K562 (cell line): ENCODE results near the gene ZNF74. TPM values are rescaled to one million over a fixed set of nuclear protein-coding genes. Genes with fewer than 3 reads are reported as not detected.

Source experiments
- ATAC-seq: fragments of 200-7000 bp; cut with Tn5 transposase; 3 replicates; pipeline ENCODE4 v1.9.1; 2020; ENCODE audit warnings: moderate library complexity
- BruUV-seq: library from RNA; stranded (reverse); fragments of 400-500 nt; replicated peaks from 2 replicates; lab custom pipeline; 2021; lab: Mats Ljungman, UMichigan
- CTCF ChIA-PET: fragments of 300-600 bp; formaldehyde crosslinking; extraction: SDS; loops from one replicate; lab custom pipeline; 2021; ENCODE audit warnings: low intra/inter-chr PET ratio; lab: Yijun Ruan, JAX
- POLR2A ChIA-PET: fragments of 300-600, 350-650 bp; sonication (Branson Sonifier 250); formaldehyde crosslinking; extraction: SDS; loops from one replicate; lab custom pipeline; 2021; ENCODE audit warnings: antibody characterized with exemption, inconsistent platforms; lab: Yijun Ruan, JAX
- DNase-seq, 4 experiments: peaks; one replicate each; pipeline versions ENCODE4 v3.0.0 to v3.0.0-alpha.2; 2011 to 2018; ENCODE audit warnings: low spot score in 3 of 4, mixed read lengths in 3 of 4; ENCODE audit errors: extremely low read depth in 1 of 4
- FAIRE-seq: peaks from 2 replicates; lab custom pipeline; 2011; peaks lifted over from hg19 to GRCh38; lab: Jason Lieb, UNC
- H2AFZ ChIP-seq: 2 replicates; pipeline ENCODE4 v1.6.0; 2011; ENCODE audit warnings: low read depth, low read length, control low read depth, inconsistent platforms
- H3K27ac ChIP-seq: fragments of 200-600 bp; 3 replicates; pipeline ENCODE4 v1.8.0; 2011; ENCODE audit warnings: low read depth, mild to moderate bottlenecking, control low read depth, inconsistent platforms, low read length, moderate library complexity, mixed read lengths; ENCODE audit errors: extremely low read depth
- H3K27me3 ChIP-seq, 2 experiments: fragments of 300-600 bp in 1 of 2; 2 replicates in 1 of 2; 3 replicates in 1 of 2; pipeline versions ENCODE4 v1.6.0 to v1.8.0; 2011; ENCODE audit warnings: inconsistent platforms in 2 of 2, low read length in 2 of 2, mild to moderate bottlenecking in 1 of 2, mixed read lengths in 1 of 2, moderate library complexity in 1 of 2; ENCODE audit not compliant: control insufficient read depth in 2 of 2, insufficient read depth in 2 of 2
- H3K36me3 ChIP-seq: fragments of 300-600 bp; 3 replicates; pipeline ENCODE4 v1.8.0; 2011; ENCODE audit warnings: mild to moderate bottlenecking, low read length, inconsistent platforms; ENCODE audit not compliant: control insufficient read depth, insufficient read depth
- H3K4me1 ChIP-seq, 2 experiments: fragments of 200-600 bp in 1 of 2; replicated peaks in 1 of 2; 2 replicates in 1 of 2; 3 replicates in 1 of 2; pipeline versions ENCODE4 v1.5.1 to v1.8.0; 2011; ENCODE audit warnings: inconsistent platforms in 2 of 2, low read length in 2 of 2, mild to moderate bottlenecking in 1 of 2, mixed read lengths in 1 of 2, moderate library complexity in 1 of 2; ENCODE audit not compliant: control insufficient read depth in 2 of 2, insufficient read depth in 2 of 2
- H3K4me2 ChIP-seq: 2 replicates; pipeline ENCODE4 v1.6.1; 2011; ENCODE audit warnings: low read length, control low read depth, inconsistent platforms, mixed read lengths; ENCODE audit not compliant: insufficient read depth
- H3K4me3 ChIP-seq: fragments of 200-600 bp; sonication (generic), shearing (Covaris generic); 2 replicates; pipeline ENCODE4 v1.5.1; 2016; ENCODE audit warnings: control low read depth, inconsistent platforms
- H3K79me2 ChIP-seq: fragments of 200-600 bp; 3 replicates; pipeline ENCODE4 v1.8.0; 2011; ENCODE audit warnings: low read length, inconsistent platforms; ENCODE audit not compliant: control insufficient read depth, insufficient read depth
- H3K9ac ChIP-seq, 2 experiments: 2 replicates each; pipeline versions ENCODE4 v1.6.0 to v1.6.1; 2011; ENCODE audit warnings: low read depth in 2 of 2, low read length in 2 of 2, control low read depth in 1 of 2, inconsistent platforms in 1 of 2, mild to moderate bottlenecking in 1 of 2, mixed read lengths in 1 of 2; ENCODE audit not compliant: insufficient read depth in 1 of 2
- H3K9me1 ChIP-seq: one replicate; pipeline ENCODE4 v1.6.0; 2011; ENCODE audit warnings: inconsistent platforms, mild to moderate bottlenecking, low read length, moderate library complexity; ENCODE audit not compliant: control insufficient read depth, insufficient read depth
- H3K9me3 ChIP-seq: replicated peaks from 2 replicates; pipeline ENCODE4 v1.5.1; 2011; ENCODE audit warnings: low read depth, low read length, inconsistent platforms; ENCODE audit not compliant: control insufficient read depth, insufficient read depth
- H4K20me1 ChIP-seq: replicated peaks from 2 replicates; pipeline ENCODE4 v1.6.1; 2011; ENCODE audit warnings: low read length, inconsistent platforms, mixed read lengths; ENCODE audit not compliant: control insufficient read depth, insufficient read depth
- CEBPG ChIP-seq, 3 experiments: fragments of 200-800 bp in 1 of 3; sonication (Bioruptor generic) in 1 of 3; sonication (generic) in 1 of 3; formaldehyde crosslinking in 1 of 3; IDR thresholded peaks in 2 of 3; conservative IDR thresholded peaks in 1 of 3; 2 replicates each; pipeline versions ENCODE4 v1.6.1 to v1.8.0; 2016 to 2022; ENCODE audit warnings: missing compliant biosample characterization in 2 of 3, missing genetic modification characterization in 2 of 3, mild to moderate bottlenecking in 1 of 3, missing genetic modification reagents in 1 of 3
- ERF ChIP-seq: fragments of 450-650 bp; formaldehyde crosslinking; IDR thresholded peaks from 2 replicates; pipeline ENCODE4 v1.4.0; 2020; ENCODE audit warnings: mild to moderate bottlenecking, mixed read lengths
- KLF1 ChIP-seq: fragments of 450-650 bp; IDR thresholded peaks from 2 replicates; pipeline ENCODE4 v1.6.1; 2016; ENCODE audit warnings: missing genetic modification characterization, missing compliant biosample characterization
- NFIX ChIP-seq: fragments of 250-450 bp; sonication (Bioruptor Pico); IDR thresholded peaks from 2 replicates; pipeline ENCODE4 v1.4.0; 2020; ENCODE audit warnings: low read depth, mild to moderate bottlenecking, moderate library complexity
- NFYB ChIP-seq: IDR thresholded peaks from 2 replicates; pipeline ENCODE4 v1.6.1; 2011; ENCODE audit warnings: mild to moderate bottlenecking, moderate library complexity; ENCODE audit not compliant: insufficient read length; ENCODE audit errors: extremely low read depth
- RB1 ChIP-seq: fragments of 450-650 bp; IDR thresholded peaks from 2 replicates; pipeline ENCODE4 v1.6.1; 2017; ENCODE audit warnings: low read depth, mild to moderate bottlenecking
- RHOXF2B ChIP-seq: fragments of 250-450 bp; sonication (Bioruptor Pico); conservative IDR thresholded peaks from 2 replicates; pipeline ENCODE4 v1.5.1; 2021
- SIX5 ChIP-seq, 2 experiments: IDR thresholded peaks; 2 replicates each; pipeline ENCODE4 v1.6.1; 2011; ENCODE audit warnings: low read length in 2 of 2, borderline replicate concordance in 1 of 2, low read depth in 1 of 2, mild to moderate bottlenecking in 1 of 2, moderate library complexity in 1 of 2; ENCODE audit not compliant: insufficient read depth in 1 of 2
- TSC22D4 ChIP-seq: fragments of 450-650 bp; IDR thresholded peaks from 2 replicates; pipeline ENCODE4 v1.6.1; 2016; ENCODE audit warnings: missing genetic modification characterization, missing biosample characterization, control low read depth
- ZNF699 ChIP-seq: fragments of 250-450 bp; sonication (Bioruptor Pico); IDR thresholded peaks from 2 replicates; pipeline ENCODE4 v1.8.0; 2021; ENCODE audit warnings: mild to moderate bottlenecking, moderate library complexity; ENCODE audit not compliant: insufficient replicate concordance
- WGBS: fragments of 100-300 bp; shearing (Covaris generic); methylation state at CpG from one replicate; pipeline ENCODE4 v1.1.6; 2016; ENCODE audit warnings: low coverage, mixed read lengths; ENCODE audit not compliant: insufficient coverage; ENCODE audit errors: missing lambda C conversion rate; 5-methylcytosine and 5-hydroxymethylcytosine counted together
- in situ Hi-C: fragments of 300-500 bp; cut with MboI; formaldehyde crosslinking; loops from 4 replicates; pipeline ENCODE4 v1.15.0; 2018; ENCODE audit warnings: inconsistent platforms, mixed read lengths
- intact Hi-C: fragments of 100-400 bp; cut with micrococcal nuclease; formaldehyde crosslinking; loops from 2 replicates; pipeline ENCODE4 v1.14.2; 2022
- polyA plus RNA-seq, 8 experiments: library from polyadenylated mRNA; depleted of rRNA in 4 of 8; stranded (reverse) in 5 of 8; unstranded in 3 of 8; fragments of >200 nt; fragmentation: Nextera tagmentation in 2 of 8; fragmentation: Illumina TruSeq in 1 of 8; extraction: Ambion mirVana in 2 of 8; extraction: Trizol in 1 of 8; gene quantifications; 2 replicates each; pipeline versions ENCODE4 v1.2.1 to v1.2.3, GENCODE V29; 2011 to 2014; ENCODE audit warnings: inconsistent platforms in 1 of 8, missing spikeins in 1 of 8
- total RNA-seq, 7 experiments: library from RNA; depleted of rRNA in 6 of 7; stranded (reverse); fragments of >200 nt in 6 of 7; fragmentation: Illumina TruSeq in 2 of 7; extraction: Trizol in 2 of 7; gene quantifications; 2 replicates each; pipeline versions ENCODE4 v1.2.1 to v1.2.3, GENCODE V29; 2011 to 2021; ENCODE audit warnings: low replicate concordance in 1 of 7
- TF ChIP-seq, protein P1 (sequence below): fragments of 250-450 bp; sonication (Bioruptor Pico); IDR thresholded peaks from 2 replicates; pipeline ENCODE4 v1.4.0; 2020
- TF ChIP-seq, protein P2 (sequence below): fragments of 250-450 bp; sonication (Bioruptor Pico); IDR thresholded peaks from 2 replicates; pipeline ENCODE4 v1.5.0; 2020; ENCODE audit warnings: mild to moderate bottlenecking
- TF ChIP-seq, protein P3 (sequence below): IDR thresholded peaks from 2 replicates; pipeline ENCODE4 v1.6.1; 2014; ENCODE audit warnings: antibody characterized with exemption
- TF ChIP-seq, protein P4 (sequence below): fragments of 450-650 bp; IDR thresholded peaks from 2 replicates; pipeline ENCODE4 v1.6.1; 2017; ENCODE audit warnings: mild to moderate bottlenecking, moderate library complexity

Gene ZNF74
- total and polyA plus RNA-seq, 9 of the 15 experiments (the other 6 are each of a cell fraction or from before 2014, with no cell fraction given) = 2.4 to 53.5 (median 31.5) TPM

DNA sequence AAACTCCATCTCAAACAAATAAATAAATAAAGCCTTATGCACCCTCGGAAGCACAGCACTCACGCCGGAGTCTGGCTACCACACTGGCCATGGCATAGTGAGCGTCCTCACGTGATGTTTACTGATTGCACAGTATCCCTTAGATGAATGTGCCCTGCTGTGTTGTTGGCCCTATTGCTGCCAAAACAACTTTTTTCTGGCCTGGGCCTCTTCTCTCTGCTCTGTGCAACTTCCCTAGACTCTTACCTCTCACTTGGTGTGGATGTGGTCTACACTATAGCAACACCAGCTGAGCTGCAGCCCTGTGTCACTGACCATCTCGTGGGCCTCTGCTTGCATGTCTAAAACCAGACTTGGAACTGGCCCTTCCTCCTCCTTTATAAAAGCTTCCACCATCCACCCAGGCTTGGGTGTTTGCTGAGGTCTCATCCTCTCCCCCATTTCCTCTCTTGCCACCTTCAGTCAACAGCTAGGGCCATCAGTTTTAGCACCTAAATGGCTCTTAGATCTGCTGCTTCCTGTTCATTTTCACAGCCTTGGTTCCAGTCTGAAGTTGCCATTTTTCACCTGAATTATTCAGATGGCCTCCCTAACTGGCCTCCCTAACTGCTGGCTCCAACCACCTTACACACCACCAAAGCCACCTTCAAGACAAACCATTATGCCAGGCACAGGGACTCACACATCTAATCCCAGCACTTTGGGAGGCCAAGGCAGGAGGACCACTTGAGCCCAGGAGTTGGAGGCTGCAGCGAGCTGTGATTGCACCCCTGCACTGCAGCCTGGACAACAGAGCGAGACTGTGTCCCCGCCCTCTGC lies 9.2 kb downstream of the ZNF74 start:
- Histone ChIP-seq H3K9ac (0 out of 4 replicates have a peak overlapping the region, but pooled peaks of 1 of the 2 experiments have one; percentile 39), H3K79me2 (no peaks in the 10 kb centered on the region), H3K4me1 (peaks cover 0 to 8% of the 10 kb centered on the region in 2 experiments; a peak in 1 of 5 replicates), H3K4me2 (no peak overlapping the region), H3K9me3 (no peaks in the 10 kb centered on the region), H3K9me1 (peaks cover 8% of the 10 kb centered on the region), H4K20me1 (0 out of 2 replicates have a peak, but pooled peaks cover 6% of the 10 kb centered on the region), H3K27ac (no peak overlapping the region), H3K4me3 (no peak overlapping the region), H3K27me3 (no peaks in the 10 kb centered on the region), H2AFZ (no peak overlapping the region), H3K36me3 (peaks cover 64% of the 10 kb centered on the region; the same call in 2 of the 3 replicates)
- BruUV-seq = no TSS peak
- no peak for ATAC-seq
- CTCF ChIA-PET = no interaction called here
- intact Hi-C loops = no loop called here
- no peak for FAIRE-seq
- in situ Hi-C loops = loop anchor here (25.0 kb wide), 2 partner anchors 284 to 1866 kb away; partner anchors contain the start of gene TMEM191B
- peak in 2 of 4 experiments; percentile 22 to 27 for DNase-seq
- WGBS = 80% methylated on average over 9 of the region's 9 CpGs
- POLR2A ChIA-PET = interaction anchor here (0.7 to 8.9 kb wide), 11 partner anchors 9 to 343 kb away, joined by 3 to 84 read pairs (median 4); partner anchors contain the start of gene ZNF74
- TF ChIP-seq NFYB (no peak), SIX5 (IDR thresholded peaks at IDR 0.05; ENCODE audit: borderline replicate concordance in 1 of 2, insufficient read depth in 1 of 2, low read depth in 1 of 2, low read length in 2 of 2) (0 out of 4 replicates have a peak, but pooled peaks of 1 of the 2 experiments have one; percentile 9), NFIX (CRISPR knock-in tag) (no peak), KLF1 (tag) (peak; percentile 35; the same call in 1 of the 2 replicates), RB1 (no peak), TSC22D4 (tag) (0 out of 2 replicates have a peak, but pooled peaks have one; percentile 71), RHOXF2B (CRISPR knock-in tag) (0 out of 2 replicates have a peak, but pooled peaks have one; percentile 68), ZNF699 (CRISPR knock-in tag) (no peak), ERF (no peak), CEBPG (CRISPR knock-in tag; IDR thresholded peaks at IDR 0.05) (no peak), CEBPG (tag; conservative IDR thresholded peaks at IDR 0.05 in 1 of 2, IDR thresholded peaks at IDR 0.05 in 1 of 2) (no peak)
- TF ChIP-seq, protein P1, sequence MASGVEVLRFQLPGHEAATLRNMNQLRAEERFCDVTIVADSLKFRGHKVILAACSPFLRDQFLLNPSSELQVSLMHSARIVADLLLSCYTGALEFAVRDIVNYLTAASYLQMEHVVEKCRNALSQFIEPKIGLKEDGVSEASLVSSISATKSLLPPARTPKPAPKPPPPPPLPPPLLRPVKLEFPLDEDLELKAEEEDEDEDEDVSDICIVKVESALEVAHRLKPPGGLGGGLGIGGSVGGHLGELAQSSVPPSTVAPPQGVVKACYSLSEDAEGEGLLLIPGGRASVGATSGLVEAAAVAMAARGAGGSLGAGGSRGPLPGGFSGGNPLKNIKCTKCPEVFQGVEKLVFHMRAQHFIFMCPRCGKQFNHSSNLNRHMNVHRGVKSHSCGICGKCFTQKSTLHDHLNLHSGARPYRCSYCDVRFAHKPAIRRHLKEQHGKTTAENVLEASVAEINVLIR (CRISPR knock-in tag) = no peak
- TF ChIP-seq, protein P2, sequence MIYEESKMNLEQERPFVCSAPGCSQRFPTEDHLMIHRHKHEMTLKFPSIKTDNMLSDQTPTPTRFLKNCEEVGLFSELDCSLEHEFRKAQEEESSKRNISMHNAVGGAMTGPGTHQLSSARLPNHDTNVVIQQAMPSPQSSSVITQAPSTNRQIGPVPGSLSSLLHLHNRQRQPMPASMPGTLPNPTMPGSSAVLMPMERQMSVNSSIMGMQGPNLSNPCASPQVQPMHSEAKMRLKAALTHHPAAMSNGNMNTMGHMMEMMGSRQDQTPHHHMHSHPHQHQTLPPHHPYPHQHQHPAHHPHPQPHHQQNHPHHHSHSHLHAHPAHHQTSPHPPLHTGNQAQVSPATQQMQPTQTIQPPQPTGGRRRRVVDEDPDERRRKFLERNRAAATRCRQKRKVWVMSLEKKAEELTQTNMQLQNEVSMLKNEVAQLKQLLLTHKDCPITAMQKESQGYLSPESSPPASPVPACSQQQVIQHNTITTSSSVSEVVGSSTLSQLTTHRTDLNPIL = no peak
- TF ChIP-seq, protein P3, sequence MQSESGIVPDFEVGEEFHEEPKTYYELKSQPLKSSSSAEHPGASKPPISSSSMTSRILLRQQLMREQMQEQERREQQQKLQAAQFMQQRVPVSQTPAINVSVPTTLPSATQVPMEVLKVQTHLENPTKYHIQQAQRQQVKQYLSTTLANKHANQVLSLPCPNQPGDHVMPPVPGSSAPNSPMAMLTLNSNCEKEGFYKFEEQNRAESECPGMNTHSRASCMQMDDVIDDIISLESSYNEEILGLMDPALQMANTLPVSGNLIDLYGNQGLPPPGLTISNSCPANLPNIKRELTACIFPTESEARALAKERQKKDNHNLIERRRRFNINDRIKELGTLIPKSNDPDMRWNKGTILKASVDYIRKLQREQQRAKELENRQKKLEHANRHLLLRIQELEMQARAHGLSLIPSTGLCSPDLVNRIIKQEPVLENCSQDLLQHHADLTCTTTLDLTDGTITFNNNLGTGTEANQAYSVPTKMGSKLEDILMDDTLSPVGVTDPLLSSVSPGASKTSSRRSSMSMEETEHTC = no peak
- TF ChIP-seq, protein P4, sequence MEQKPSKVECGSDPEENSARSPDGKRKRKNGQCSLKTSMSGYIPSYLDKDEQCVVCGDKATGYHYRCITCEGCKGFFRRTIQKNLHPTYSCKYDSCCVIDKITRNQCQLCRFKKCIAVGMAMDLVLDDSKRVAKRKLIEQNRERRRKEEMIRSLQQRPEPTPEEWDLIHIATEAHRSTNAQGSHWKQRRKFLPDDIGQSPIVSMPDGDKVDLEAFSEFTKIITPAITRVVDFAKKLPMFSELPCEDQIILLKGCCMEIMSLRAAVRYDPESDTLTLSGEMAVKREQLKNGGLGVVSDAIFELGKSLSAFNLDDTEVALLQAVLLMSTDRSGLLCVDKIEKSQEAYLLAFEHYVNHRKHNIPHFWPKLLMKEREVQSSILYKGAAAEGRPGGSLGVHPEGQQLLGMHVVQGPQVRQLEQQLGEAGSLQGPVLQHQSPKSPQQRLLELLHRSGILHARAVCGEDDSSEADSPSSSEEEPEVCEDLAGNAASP = no peak
